NT2/D1 (cell line): ENCODE measurements around the gene TSC22D3.

Source experiments
- DNase-seq: peaks from one replicate; pipeline ENCODE4 v3.0.0-alpha.2; 2011; ENCODE audit warnings: low read depth, low spot score
- H3K27me3 ChIP-seq: 2 replicates; pipeline ENCODE4 v1.6.0; 2011; ENCODE audit warnings: mild to moderate bottlenecking; ENCODE audit not compliant: insufficient read length, insufficient read depth
- H3K36me3 ChIP-seq: 2 replicates; pipeline ENCODE4 v1.6.1; 2011; ENCODE audit warnings: mild to moderate bottlenecking, low read length, mixed read lengths; ENCODE audit not compliant: insufficient read depth, insufficient read length
- H3K4me1 ChIP-seq: 2 replicates; pipeline ENCODE4 v1.5.1; 2011; ENCODE audit not compliant: insufficient read depth, insufficient read length
- H3K4me3 ChIP-seq: 2 replicates; pipeline ENCODE4 v1.5.1; 2011; ENCODE audit warnings: low read depth; ENCODE audit not compliant: insufficient read length
- H3K9ac ChIP-seq: 2 replicates; pipeline ENCODE4 v1.6.0; 2011; ENCODE audit warnings: low read depth; ENCODE audit not compliant: insufficient read length
- H3K9me3 ChIP-seq: 2 replicates; pipeline ENCODE4 v1.5.1; 2011; ENCODE audit warnings: mild to moderate bottlenecking, low read length; ENCODE audit not compliant: insufficient read depth
- SUZ12 ChIP-seq: IDR thresholded peaks from 2 replicates; pipeline ENCODE4 v1.6.1; 2011; ENCODE audit not compliant: insufficient read length, insufficient read depth; ENCODE audit errors: extremely low read depth
- YY1 ChIP-seq: IDR thresholded peaks from 2 replicates; pipeline ENCODE4 v1.6.1; 2011; ENCODE audit not compliant: insufficient read length, insufficient read depth
- ZNF274 ChIP-seq: IDR thresholded peaks from 2 replicates; pipeline ENCODE4 v1.6.1; 2011; ENCODE audit warnings: mild to moderate bottlenecking, low read depth, low read length

The TSC22D3 gene

DNA sequence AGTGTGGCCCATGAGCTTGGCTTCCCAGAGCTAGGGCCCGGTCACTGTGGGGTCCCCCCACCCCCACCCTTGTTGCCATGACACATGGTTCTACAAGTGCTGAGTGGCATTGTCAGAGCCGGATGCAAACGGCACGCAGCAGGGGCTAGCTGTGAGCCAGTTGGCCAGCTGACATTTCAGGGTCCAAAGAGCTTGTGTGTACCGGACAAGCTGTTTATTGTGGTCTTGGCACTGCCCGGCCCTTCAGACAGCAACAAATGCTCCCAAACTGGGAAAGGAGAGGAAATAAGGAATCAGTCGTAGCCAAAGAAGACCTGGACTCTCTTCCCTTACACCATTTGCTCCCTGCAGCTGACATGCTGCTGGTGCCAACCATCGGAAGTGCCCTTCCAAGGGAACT, 36.8 kb downstream of the TSC22D3 start:
- Histone ChIP-seq H3K9me3 (no peaks in the 10 kb centered on the region), H3K36me3 (no peaks in the 10 kb centered on the region), H3K9ac (no peak overlapping the region), H3K4me1 (peaks cover 13% of the 10 kb centered on the region), H3K27me3 (peaks cover 4% of the 10 kb centered on the region), H3K4me3 (no peak overlapping the region)
- no peak for DNase-seq
- TF ChIP-seq ZNF274 = no peak
- TF ChIP-seq SUZ12 = no peak
- TF ChIP-seq YY1 = no peak

DNA sequence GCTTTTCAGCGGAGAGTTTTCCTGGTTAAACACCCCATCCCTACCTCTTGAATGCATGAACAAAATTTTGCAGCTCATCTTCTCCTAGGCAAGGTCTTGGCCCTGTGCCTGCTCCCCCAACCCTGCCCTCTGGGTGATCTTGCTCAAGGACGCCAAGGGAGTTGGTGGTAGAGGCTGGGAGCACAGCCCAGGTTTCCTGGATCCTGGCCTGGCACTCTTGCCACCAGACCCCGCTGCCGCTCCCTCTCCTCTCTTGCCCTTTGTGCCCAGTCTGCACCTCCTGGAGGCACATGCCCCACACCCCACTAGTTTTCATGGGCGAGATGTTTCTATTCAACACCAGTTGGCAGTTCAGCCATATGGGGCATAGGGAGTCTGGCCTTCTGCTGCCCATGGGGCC, 37.3 kb downstream of the TSC22D3 start:
- H3K9ac ChIP-seq = no peak overlapping the region
- no peak for DNase-seq
- TF ChIP-seq SUZ12 = no peak
- TF ChIP-seq YY1 = no peak
- no peak for TF ChIP-seq ZNF274
- H3K27me3 ChIP-seq = peaks cover 4% of the 10 kb centered on the region
- H3K9me3 ChIP-seq = no peaks in the 10 kb centered on the region
- no peaks in the 10 kb centered on the region for H3K36me3 ChIP-seq
- peaks cover 14% of the 10 kb centered on the region for H3K4me1 ChIP-seq
- H3K4me3 ChIP-seq = no peak overlapping the region

DNA sequence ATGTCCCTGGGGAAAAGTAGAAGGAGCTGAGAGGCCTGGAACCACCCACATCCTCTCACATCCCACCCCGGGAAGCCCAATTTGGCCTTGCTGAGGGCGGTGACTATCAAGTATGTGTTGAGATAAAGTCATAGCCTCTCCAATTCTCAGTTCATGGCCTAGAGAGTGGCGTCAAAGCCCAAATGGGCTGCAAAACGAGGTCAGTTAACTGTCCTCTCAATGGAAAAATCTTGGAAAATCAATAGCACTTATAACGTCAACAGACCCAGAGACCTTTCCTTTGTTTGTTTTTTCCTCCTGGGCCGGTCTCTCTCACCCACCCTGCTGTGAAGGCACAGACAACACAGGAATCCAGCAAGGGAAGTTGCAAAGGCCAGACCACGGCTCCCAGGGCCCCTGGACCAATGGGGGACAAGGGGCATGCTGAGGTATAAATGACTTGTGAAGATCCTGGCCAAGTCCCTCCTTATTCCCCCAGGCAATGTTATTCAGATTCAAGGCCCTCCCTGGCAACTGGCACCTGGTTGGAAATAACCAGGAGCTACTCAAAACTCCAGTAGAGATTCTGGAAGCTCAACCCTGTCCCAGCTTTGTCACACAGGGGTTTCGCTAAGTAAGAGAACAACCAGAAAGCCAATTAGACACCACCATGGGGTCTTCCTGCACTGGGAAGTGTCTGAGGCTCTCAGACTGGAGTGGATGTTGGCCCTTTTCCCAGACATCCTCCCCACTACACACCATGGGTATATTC, 38.6 kb downstream of the TSC22D3 start:
- no peaks in the 10 kb centered on the region for H3K9me3 ChIP-seq
- H3K4me3 ChIP-seq = no peak overlapping the region
- H3K36me3 ChIP-seq = no peaks in the 10 kb centered on the region
- TF ChIP-seq ZNF274 = no peak
- TF ChIP-seq YY1 = no peak
- no peak for TF ChIP-seq SUZ12
- peaks cover 14% of the 10 kb centered on the region for H3K4me1 ChIP-seq
- no peak overlapping the region for H3K9ac ChIP-seq
- peaks cover 4% of the 10 kb centered on the region for H3K27me3 ChIP-seq
- peak; percentile 78 for DNase-seq

DNA sequence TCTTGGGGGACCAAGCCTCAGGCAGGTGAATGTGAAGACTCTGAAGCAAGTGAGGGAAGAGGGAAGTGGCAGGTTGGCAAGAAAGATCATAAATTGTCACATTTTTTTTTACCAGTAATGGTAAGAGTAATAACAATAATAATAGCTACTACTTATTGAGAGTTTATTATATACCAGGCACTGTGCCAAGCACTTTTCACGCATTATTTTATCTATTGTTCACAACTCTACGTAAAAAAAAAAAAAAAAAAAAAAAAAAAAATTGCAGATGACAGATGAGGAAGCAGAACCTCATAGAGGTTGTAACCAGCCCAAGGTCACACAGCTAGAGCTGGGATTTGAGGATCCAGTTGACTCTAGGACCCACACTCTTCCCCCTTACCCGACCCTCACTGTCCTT, 40.9 kb downstream of the TSC22D3 start:
- DNase-seq = no peak
- no peak for TF ChIP-seq YY1
- no peak for TF ChIP-seq ZNF274
- no peak for TF ChIP-seq SUZ12

DNA sequence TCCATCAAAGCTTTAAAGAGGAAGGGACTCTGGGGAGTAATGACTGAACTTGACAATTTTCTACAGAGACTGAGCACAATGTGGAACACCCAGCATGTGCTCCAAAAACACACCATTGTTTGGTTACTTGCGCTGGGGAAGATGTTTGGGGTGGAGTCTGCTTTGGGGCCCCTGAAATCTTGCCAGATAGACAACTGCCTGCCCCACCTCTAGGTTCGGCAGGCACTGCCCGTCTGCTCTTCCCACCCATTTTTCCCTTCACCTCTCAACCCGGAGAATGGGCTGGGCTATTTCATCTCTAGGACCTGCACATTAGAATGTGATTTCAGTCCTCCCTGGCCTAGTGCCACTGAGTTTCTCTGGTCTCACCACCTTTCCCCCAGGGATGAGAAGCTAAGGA, 41.9 kb downstream of the TSC22D3 start:
- H3K36me3 ChIP-seq = no peaks in the 10 kb centered on the region
- no peaks in the 10 kb centered on the region for H3K27me3 ChIP-seq
- no peaks in the 10 kb centered on the region for H3K9me3 ChIP-seq
- H3K9ac ChIP-seq = no peak overlapping the region
- H3K4me3 ChIP-seq = no peak overlapping the region
- TF ChIP-seq SUZ12 (no peak), ZNF274 (no peak), YY1 (no peak)
- H3K4me1 ChIP-seq = peaks cover 24% of the 10 kb centered on the region
- DNase-seq = no peak

More for the DNA sequence above, 40.9 kb downstream of the TSC22D3 start:
- Histone ChIP-seq H3K9me3 (no peaks in the 10 kb centered on the region), H3K9ac (no peak overlapping the region), H3K36me3 (no peaks in the 10 kb centered on the region), H3K4me1 (peaks cover 17% of the 10 kb centered on the region), H3K4me3 (no peak overlapping the region), H3K27me3 (no peaks in the 10 kb centered on the region)

DNA sequence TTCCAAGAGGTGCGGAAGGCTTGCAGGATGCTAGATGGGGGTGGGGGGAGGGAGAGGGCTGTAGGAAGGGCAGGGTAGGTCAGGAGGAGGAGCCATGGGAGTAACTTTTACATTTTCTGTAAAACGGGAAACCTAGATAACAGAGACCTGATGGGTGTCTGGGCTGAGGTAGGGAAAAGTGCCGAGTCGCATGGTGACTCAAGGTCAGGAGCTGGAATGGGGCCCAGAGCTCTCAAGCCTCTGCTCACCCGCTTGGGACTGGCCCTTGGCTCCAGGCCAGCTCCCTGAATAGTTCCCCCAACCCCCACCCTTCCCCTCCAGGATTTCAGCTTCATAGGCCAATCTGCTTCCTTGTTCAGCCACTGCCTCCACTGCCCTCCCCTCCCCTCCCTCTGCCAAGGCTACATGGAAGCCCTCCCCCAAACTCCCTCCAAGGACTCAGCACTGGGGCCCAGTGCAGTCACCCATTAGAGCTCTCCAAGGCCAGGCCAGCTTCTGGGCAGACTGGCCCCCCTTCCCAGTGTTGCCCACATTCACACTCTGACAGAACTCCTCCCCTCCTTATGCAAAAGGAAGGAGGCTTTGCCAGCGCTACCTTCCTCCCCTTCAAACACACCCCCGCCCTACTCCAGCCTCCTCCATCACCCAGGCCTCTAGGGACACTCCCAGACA, 43.6 kb downstream of the TSC22D3 start:
- peaks cover 21% of the 10 kb centered on the region for H3K4me1 ChIP-seq
- no peaks in the 10 kb centered on the region for H3K27me3 ChIP-seq
- no peaks in the 10 kb centered on the region for H3K36me3 ChIP-seq
- no peaks in the 10 kb centered on the region for H3K9me3 ChIP-seq
- H3K9ac ChIP-seq = peak overlapping the region; percentile 70
- DNase-seq = peak; percentile 88
- no peak for TF ChIP-seq YY1
- TF ChIP-seq ZNF274 = no peak
- no peak for TF ChIP-seq SUZ12
- no peak overlapping the region for H3K4me3 ChIP-seq

DNA sequence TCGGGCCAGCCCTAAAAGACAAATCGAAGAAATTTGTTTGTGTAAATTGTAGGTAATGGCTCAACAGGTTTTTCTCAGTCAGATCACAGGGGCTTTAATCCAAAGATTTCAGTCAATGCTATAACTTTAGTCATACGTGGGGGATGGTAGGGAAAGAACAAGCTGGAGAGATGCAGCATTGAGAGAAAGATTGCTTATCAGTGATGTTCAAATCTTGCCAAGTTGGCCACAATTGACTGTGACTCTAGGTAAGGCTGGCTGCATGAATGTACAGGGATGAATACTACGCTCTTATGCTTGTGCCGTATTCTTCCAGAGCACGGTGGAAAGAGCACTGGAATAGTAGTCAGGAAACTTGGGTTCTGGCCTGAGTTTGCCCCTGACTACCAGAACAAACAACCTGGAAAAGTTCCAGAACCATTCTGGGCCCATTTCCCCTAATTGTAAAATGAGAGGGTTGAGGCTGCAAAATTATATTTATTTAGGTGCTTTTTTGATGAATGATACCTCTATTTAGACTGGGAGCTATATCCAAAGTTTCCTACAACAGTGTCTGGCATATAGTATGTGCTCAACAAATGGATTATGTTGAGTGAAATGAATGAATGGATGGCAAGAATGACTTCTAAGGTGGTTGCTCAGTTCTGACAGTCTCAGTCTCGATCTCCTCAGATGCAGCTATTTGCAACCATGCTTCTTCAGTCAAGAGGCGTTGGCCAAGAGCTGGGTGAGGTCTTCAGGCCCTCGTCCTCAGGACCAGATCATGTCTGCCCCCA, 44.4 kb downstream of the TSC22D3 start:
- peaks cover 21% of the 10 kb centered on the region for H3K4me1 ChIP-seq
- no peaks in the 10 kb centered on the region for H3K36me3 ChIP-seq
- no peak overlapping the region for H3K4me3 ChIP-seq
- peak overlapping the region; percentile 70 for H3K9ac ChIP-seq
- H3K9me3 ChIP-seq = no peaks in the 10 kb centered on the region
- TF ChIP-seq SUZ12 (no peak), YY1 (no peak), ZNF274 (no peak)
- no peak for DNase-seq
- H3K27me3 ChIP-seq = no peaks in the 10 kb centered on the region
